ENCODE results near the gene GET3. TPM values are rescaled to one million over a fixed set of nuclear protein-coding genes. Genes with fewer than 3 reads are reported as not detected.
A peak's percentile ranks its signal among the peaks of the same experiment; 100 is the strongest.

GET3 gene
- total and polyA plus RNA-seq, 2 of the 13 experiments (the other 11 are each of a cell fraction or from before 2014, with no cell fraction given): 57.7 to 59.4 TPM

- TF ChIP-seq, protein P1, sequence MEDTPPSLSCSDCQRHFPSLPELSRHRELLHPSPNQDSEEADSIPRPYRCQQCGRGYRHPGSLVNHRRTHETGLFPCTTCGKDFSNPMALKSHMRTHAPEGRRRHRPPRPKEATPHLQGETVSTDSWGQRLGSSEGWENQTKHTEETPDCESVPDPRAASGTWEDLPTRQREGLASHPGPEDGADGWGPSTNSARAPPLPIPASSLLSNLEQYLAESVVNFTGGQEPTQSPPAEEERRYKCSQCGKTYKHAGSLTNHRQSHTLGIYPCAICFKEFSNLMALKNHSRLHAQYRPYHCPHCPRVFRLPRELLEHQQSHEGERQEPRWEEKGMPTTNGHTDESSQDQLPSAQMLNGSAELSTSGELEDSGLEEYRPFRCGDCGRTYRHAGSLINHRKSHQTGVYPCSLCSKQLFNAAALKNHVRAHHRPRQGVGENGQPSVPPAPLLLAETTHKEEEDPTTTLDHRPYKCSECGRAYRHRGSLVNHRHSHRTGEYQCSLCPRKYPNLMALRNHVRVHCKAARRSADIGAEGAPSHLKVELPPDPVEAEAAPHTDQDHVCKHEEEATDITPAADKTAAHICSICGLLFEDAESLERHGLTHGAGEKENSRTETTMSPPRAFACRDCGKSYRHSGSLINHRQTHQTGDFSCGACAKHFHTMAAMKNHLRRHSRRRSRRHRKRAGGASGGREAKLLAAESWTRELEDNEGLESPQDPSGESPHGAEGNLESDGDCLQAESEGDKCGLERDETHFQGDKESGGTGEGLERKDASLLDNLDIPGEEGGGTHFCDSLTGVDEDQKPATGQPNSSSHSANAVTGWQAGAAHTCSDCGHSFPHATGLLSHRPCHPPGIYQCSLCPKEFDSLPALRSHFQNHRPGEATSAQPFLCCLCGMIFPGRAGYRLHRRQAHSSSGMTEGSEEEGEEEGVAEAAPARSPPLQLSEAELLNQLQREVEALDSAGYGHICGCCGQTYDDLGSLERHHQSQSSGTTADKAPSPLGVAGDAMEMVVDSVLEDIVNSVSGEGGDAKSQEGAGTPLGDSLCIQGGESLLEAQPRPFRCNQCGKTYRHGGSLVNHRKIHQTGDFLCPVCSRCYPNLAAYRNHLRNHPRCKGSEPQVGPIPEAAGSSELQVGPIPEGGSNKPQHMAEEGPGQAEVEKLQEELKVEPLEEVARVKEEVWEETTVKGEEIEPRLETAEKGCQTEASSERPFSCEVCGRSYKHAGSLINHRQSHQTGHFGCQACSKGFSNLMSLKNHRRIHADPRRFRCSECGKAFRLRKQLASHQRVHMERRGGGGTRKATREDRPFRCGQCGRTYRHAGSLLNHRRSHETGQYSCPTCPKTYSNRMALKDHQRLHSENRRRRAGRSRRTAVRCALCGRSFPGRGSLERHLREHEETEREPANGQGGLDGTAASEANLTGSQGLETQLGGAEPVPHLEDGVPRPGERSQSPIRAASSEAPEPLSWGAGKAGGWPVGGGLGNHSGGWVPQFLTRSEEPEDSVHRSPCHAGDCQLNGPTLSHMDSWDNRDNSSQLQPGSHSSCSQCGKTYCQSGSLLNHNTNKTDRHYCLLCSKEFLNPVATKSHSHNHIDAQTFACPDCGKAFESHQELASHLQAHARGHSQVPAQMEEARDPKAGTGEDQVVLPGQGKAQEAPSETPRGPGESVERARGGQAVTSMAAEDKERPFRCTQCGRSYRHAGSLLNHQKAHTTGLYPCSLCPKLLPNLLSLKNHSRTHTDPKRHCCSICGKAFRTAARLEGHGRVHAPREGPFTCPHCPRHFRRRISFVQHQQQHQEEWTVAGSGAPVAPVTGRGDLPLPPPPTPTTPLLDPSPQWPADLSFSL (CRISPR knock-in tag; IDR thresholded peaks at IDR 0.05): no peak
- TF ChIP-seq POLR2G (IDR thresholded peaks at IDR 0.05; ENCODE audit: low read depth, low read length) (peak; percentile 45; the same call in 1 of the 2 replicates), ZNF7 (CRISPR knock-in tag; IDR thresholded peaks at IDR 0.05) (no peak), SPEN (CRISPR knock-in tag; IDR thresholded peaks at IDR 0.05; ENCODE audit: low read depth) (peak; percentile 77), ZNF318 (CRISPR knock-in tag; IDR thresholded peaks at IDR 0.05) (no peak), ZNF556 (CRISPR knock-in tag; IDR thresholded peaks at IDR 0.05; ENCODE audit: borderline replicate concordance) (peak; percentile 63; the same call in 1 of the 2 replicates), ZNF652 (CRISPR knock-in tag; IDR thresholded peaks at IDR 0.05; ENCODE audit: borderline replicate concordance, low read depth) (no peak), ZNF12 (CRISPR knock-in tag; IDR thresholded peaks at IDR 0.05) (peak; percentile 52; the same call in 1 of the 2 replicates), ZNF660 (CRISPR knock-in tag; IDR thresholded peaks at IDR 0.05; ENCODE audit: borderline replicate concordance, low read depth) (no peak), FOXK2 (IDR thresholded peaks at IDR 0.05) (no peak), ZNF703 (CRISPR knock-in tag; IDR thresholded peaks at IDR 0.05; ENCODE audit: borderline replicate concordance) (no peak)
- TF ChIP-seq, protein P2, sequence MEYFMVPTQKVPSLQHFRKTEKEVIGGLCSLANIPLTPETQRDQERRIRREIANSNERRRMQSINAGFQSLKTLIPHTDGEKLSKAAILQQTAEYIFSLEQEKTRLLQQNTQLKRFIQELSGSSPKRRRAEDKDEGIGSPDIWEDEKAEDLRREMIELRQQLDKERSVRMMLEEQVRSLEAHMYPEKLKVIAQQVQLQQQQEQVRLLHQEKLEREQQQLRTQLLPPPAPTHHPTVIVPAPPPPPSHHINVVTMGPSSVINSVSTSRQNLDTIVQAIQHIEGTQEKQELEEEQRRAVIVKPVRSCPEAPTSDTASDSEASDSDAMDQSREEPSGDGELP (IDR thresholded peaks at IDR 0.05; ENCODE audit: borderline replicate concordance, low read depth): no peak; the same call in 1 of the 2 replicates
- TF ChIP-seq, protein P3, sequence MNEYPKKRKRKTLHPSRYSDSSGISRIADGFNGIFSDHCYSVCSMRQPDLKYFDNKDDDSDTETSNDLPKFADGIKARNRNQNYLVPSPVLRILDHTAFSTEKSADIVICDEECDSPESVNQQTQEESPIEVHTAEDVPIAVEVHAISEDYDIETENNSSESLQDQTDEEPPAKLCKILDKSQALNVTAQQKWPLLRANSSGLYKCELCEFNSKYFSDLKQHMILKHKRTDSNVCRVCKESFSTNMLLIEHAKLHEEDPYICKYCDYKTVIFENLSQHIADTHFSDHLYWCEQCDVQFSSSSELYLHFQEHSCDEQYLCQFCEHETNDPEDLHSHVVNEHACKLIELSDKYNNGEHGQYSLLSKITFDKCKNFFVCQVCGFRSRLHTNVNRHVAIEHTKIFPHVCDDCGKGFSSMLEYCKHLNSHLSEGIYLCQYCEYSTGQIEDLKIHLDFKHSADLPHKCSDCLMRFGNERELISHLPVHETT (CRISPR knock-in tag; conservative IDR thresholded peaks at IDR 0.05): no peak
Measured at GRCh38 chr19:12766051-12766521, 28.8 kb downstream of the GET3 start (continued).

Measured in HepG2 (cell line).